ENCODE results near the gene ST6GAL1. TPM values are rescaled to one million over a fixed set of nuclear protein-coding genes. Genes with fewer than 3 reads are reported as not detected.
A peak's percentile ranks its signal among the peaks of the same experiment; 100 is the strongest.

Gene ST6GAL1
- total RNA-seq, 1 donor from 2014 or later, result 15.8 TPM

DNA sequence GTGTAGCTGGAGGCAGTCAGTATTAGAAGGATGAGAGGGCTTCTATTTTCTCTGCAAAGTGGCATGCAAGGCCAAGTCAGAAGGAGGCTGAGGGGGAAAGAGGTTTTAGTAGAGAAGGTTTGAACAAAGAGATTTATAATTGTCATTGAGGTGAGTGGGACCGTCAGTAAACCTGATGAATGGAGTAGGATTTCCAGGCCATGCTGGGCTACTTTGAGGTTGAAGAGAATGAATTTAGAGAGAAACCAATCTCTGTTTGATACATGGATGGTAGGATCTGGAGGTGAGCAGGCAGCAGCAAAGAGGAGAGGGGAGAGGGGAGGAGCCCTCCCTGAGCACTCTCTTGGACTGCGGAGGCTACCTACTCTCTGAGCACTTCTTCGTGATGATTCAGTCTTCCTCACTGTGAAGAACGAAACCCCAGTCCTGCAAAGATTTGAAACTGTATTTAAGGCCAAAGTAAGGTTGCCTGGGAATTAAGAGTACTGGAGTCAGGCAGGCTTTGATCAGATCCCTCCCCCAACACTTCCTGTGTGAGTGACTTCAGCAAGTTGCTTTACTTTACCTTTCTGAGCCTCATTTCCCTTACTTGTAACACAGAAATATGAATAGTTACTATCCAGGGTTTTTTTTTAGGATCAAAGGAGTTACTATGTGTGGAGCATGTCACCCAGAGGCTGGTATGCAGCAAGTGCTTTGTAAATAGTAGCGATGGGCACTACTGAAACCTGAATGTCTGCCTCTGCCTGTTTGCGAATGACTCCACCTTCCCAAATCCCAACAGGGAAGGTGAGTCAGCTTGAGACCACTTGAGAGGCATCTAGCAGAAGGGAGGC lies 133.2 kb downstream of the ST6GAL1 start:
- no peak for FAIRE-seq
- H3K79me2 ChIP-seq (ENCODE audit: insufficient read depth, low read length), result no peaks in the 10 kb centered on the region
- H3K4me3 Mint-ChIP-seq (ENCODE audit: unreplicated experiment), result no peak overlapping the region
- peak overlapping the region; percentile 41 for H3K4me2 ChIP-seq (ENCODE audit: low read length)
- peaks cover 24% of the 10 kb centered on the region for H3K4me1 Mint-ChIP-seq (ENCODE audit: low read depth, unreplicated experiment)
- H3K9me3 Mint-ChIP-seq (ENCODE audit: unreplicated experiment), result peaks cover 2% of the 10 kb centered on the region
- peak; percentile 35 for DNase-seq (ENCODE audit: low read depth)
- no peaks in the 10 kb centered on the region for H3K27me3 Mint-ChIP-seq (ENCODE audit: low read depth, unreplicated experiment)
- peaks cover 6% of the 10 kb centered on the region for H3K4me1 ChIP-seq (ENCODE audit: insufficient read depth, low read length)
- H3K27ac ChIP-seq (ENCODE audit: low read depth, low read length), result peak overlapping the region; percentile 6
- H3K27ac Mint-ChIP-seq (ENCODE audit: unreplicated experiment), result peak overlapping the region; percentile 50
- no peaks in the 10 kb centered on the region for H3K36me3 ChIP-seq (ENCODE audit: insufficient read depth, low read length)
- no peaks in the 10 kb centered on the region for H3K27me3 ChIP-seq (ENCODE audit: insufficient read depth, low read length)
- peaks cover 8% of the 10 kb centered on the region for H3K36me3 Mint-ChIP-seq (ENCODE audit: low read depth, unreplicated experiment)
- H3K9me3 ChIP-seq (ENCODE audit: insufficient read depth, low read depth, low read length), result no peaks in the 10 kb centered on the region
- H3K4me3 ChIP-seq (ENCODE audit: insufficient read depth, low read depth, low read length), result no peak overlapping the region
- no peaks in the 10 kb centered on the region for H4K20me1 ChIP-seq (ENCODE audit: insufficient read depth, low read length)
- H2AFZ ChIP-seq (ENCODE audit: low read depth, low read length), result no peak overlapping the region
- TF ChIP-seq, protein P1, sequence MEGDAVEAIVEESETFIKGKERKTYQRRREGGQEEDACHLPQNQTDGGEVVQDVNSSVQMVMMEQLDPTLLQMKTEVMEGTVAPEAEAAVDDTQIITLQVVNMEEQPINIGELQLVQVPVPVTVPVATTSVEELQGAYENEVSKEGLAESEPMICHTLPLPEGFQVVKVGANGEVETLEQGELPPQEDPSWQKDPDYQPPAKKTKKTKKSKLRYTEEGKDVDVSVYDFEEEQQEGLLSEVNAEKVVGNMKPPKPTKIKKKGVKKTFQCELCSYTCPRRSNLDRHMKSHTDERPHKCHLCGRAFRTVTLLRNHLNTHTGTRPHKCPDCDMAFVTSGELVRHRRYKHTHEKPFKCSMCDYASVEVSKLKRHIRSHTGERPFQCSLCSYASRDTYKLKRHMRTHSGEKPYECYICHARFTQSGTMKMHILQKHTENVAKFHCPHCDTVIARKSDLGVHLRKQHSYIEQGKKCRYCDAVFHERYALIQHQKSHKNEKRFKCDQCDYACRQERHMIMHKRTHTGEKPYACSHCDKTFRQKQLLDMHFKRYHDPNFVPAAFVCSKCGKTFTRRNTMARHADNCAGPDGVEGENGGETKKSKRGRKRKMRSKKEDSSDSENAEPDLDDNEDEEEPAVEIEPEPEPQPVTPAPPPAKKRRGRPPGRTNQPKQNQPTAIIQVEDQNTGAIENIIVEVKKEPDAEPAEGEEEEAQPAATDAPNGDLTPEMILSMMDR (IDR thresholded peaks at IDR 0.05; ENCODE audit: insufficient read depth, low read depth, low read length), result no peak
- TF ChIP-seq EZH2 (IDR thresholded peaks at IDR 0.05; ENCODE audit: insufficient read depth, low read length), result no peak
- H3K9ac ChIP-seq (ENCODE audit: low read length), result no peak overlapping the region

- no peak overlapping the region for H3K27ac ChIP-seq (ENCODE audit: low read depth, low read length)
- H3K79me2 ChIP-seq (ENCODE audit: insufficient read depth, low read length), result no peaks in the 10 kb centered on the region
- H3K4me2 ChIP-seq (ENCODE audit: low read length), result no peak overlapping the region
- no peaks in the 10 kb centered on the region for H3K27me3 ChIP-seq (ENCODE audit: insufficient read depth, low read length)
- Mint-ChIP-seq H3K27me3 (ENCODE audit: low read depth, unreplicated experiment) (no peaks in the 10 kb centered on the region), H3K27ac (ENCODE audit: unreplicated experiment) (no peak overlapping the region), H3K36me3 (ENCODE audit: low read depth, unreplicated experiment) (peaks cover 2% of the 10 kb centered on the region), H3K4me3 (ENCODE audit: unreplicated experiment) (no peak overlapping the region), H3K9me3 (ENCODE audit: unreplicated experiment) (no peaks in the 10 kb centered on the region), H3K4me1 (ENCODE audit: low read depth, unreplicated experiment) (peaks cover 24% of the 10 kb centered on the region)
- no peak for FAIRE-seq
- H3K4me1 ChIP-seq (ENCODE audit: insufficient read depth, low read length), result peaks cover 6% of the 10 kb centered on the region
- no peak overlapping the region for H3K4me3 ChIP-seq (ENCODE audit: insufficient read depth, low read depth, low read length)
- no peak for TF ChIP-seq EZH2 (IDR thresholded peaks at IDR 0.05; ENCODE audit: insufficient read depth, low read length)
- TF ChIP-seq, protein P1 (IDR thresholded peaks at IDR 0.05; ENCODE audit: insufficient read depth, low read depth, low read length), result no peak
- no peak overlapping the region for H2AFZ ChIP-seq (ENCODE audit: low read depth, low read length)
- no peak for DNase-seq (ENCODE audit: low read depth)
- no peaks in the 10 kb centered on the region for H3K36me3 ChIP-seq (ENCODE audit: insufficient read depth, low read length)
- H4K20me1 ChIP-seq (ENCODE audit: insufficient read depth, low read length), result no peaks in the 10 kb centered on the region
- H3K9ac ChIP-seq (ENCODE audit: low read length), result no peak overlapping the region
- no peaks in the 10 kb centered on the region for H3K9me3 ChIP-seq (ENCODE audit: insufficient read depth, low read depth, low read length)
Measured at GRCh38 chr3:187064210-187065115, 134.1 kb downstream of the ST6GAL1 start.

Data from astrocyte (in vitro differentiated cells and primary cell).